Stimulated activated CD8-positive, alpha-beta memory T cell treated with anti-CD3 and anti-CD28 coated beads, Interleukin-12 subunit alpha, Interleukin-12 subunit beta, amount 100 ng/mL, for 1 hour (primary cell): ENCODE data around the gene RBM33.

Experiments
- DNase-seq: peaks from one replicate; pipeline ENCODE4 v3.0.0-alpha.2; 2020; ENCODE audit warnings: low read depth

The RBM33 gene

DNA sequence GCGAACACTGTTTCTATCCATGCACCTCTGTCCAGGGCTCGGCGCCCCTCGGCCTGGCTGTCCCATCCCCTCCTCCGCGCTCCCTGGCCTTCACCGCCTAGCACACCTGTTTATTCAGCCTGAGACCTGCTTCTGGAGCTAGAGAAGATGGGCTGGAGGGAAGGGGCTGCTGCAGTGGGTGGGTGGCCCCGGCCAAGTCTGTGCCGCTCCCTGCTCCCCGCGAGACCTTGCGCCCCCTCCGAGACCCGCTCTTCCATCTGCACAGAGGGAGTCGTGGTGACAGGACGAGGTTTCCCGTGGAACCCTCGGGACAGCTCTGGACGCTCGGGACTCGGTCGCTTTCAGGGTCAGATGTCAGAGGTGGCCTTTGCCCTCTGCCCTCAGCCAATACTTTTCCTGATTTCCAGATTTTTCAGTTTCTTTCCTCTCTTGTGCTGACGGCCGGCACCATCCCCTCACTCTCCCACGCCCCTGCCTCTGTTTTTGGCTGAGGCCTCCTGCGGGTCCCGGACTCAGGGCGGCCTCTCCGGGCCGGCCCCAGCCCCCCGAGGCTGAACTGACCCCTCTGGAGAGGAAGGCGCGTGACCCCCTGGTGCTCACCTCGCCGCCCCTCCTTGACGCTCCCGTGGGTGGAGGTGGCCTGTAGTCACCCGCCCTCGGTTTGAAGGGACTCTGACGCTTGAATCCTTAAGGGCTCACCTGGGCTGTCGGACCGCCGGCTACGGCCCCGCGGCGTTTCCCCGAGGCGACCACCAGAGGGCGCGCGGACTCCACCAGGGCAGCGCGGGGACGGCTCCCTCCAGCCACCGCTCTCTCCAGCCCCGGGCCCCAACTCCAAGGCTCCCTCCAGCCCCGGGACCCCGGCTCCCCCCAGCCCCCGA, 152.2 kb downstream of the RBM33 start:
- peak; percentile 36 for DNase-seq

DNA sequence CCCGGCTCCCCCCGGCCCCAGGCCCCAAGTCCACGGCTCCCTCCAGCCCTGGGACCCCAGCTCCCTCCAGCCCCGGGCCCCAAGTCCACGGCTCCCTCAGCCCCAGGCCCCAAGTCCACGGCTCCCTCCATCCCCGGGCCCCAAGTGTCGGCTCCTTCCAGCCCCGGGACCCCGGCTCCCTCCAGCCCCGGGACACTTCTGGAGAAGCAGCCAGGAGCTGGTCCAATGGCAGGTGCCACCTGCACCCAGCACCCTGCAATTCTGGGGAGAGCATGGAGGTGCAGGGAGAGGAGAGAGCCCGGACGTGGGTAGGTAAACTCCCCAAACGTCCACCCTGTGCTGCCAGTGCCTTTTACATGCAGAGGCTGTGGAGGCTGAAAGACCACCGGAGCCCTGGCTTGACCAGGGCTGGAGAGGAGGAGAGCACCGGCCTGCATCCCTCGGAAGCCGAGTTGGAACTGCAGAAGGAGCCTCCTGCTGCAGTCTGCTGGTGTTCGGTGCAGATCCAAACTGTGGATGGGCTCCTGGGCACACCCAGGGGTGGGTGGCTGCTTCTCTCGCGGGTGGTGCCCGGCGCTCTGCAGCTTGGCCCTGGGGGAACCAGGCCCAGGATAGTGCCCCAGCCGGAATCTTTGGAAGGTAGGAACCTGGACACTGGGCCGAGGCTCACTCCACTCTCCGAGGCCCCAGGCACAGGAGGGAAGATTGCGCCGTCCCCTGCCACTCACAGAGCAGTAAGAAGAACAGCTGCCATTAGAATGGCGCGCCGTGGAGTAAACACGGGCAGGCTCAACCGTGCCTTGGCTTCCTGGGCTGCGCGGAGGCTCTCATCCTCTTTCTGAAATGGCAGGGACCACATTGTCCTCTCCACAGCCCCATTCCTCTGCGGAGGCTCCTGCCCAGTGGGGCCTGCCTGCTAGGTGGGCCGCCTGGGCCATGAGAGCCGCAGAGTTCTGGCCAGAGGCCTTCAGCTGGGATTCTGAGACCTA, 153.1 kb downstream of the RBM33 start:
- DNase-seq = no peak

DNA sequence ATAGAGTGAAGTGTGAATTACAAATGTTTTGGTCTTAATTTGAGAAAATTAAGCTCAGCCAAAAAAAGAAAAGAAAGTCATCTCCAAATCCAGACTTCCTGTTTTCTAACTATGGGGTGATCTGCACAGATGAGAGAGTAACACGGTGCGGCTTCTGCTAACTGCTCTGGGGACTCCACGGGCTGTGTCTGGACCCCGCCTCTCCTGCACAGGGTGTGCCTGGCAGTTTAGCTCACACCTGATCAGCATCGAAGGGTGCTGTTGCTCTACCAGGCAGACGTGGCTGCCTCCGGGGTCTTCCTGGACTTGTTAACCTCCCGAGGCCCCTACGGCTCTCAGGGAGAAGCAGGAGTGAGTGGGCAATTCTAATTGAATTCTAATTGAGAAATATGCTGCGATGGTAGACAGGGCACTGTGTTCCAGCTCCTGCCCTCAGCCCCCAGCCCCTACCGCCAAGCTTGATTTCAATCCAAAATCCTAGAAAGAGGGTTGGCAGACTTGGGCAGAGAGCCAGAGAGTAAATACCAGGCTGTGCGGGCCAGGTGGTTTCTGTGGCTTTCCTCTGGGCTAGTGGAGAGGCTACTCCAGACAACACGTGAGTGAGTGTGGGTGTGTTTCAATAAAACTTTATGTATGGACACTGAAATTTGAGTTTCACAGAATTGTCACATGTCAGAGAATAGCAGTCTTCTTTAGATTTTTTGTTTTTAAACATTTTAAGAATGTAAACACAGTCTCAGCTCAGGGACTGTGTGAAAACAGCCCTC, 154.4 kb downstream of the RBM33 start:
- DNase-seq = no peak

DNA sequence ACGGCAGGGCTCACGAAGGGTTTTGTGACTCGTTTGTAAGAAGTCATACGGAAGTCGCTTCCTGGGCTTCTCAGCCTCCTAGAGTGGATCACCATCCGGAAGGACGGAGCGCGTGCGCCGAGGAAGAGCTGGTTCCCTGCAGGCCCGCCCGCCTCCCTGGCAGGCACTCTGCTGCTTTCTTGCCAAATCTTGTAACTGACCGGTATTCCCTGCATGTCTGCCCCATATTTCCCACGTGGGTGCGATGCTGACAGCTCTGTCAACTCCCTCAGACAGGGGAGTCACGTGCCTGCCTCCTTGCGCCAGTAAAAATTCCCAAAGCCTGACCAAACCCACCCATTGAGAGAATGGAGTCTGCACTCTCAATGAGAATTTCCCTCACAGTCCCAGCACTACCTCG, 155.1 kb downstream of the RBM33 start:
- DNase-seq = no peak

DNA sequence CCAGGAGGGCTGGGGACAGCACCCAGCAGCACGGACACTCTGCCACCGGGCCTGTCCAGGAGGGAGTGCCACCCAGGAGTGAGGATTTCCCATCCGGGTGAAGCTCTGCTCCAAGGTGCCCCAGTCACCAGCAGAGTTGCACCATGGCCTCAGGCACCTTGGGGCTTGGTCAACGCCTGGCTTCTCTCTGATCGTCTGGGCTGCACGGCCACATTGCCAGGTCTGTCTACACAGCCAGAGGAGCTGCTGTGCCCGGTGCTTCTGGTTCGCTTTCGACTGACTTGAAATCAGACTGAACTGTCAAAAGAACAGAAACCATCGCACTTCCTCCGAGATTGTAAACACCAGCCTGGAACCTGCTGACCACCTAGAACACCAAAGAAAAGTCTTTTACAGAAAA, 155.8 kb downstream of the RBM33 start:
- no peak for DNase-seq

DNA sequence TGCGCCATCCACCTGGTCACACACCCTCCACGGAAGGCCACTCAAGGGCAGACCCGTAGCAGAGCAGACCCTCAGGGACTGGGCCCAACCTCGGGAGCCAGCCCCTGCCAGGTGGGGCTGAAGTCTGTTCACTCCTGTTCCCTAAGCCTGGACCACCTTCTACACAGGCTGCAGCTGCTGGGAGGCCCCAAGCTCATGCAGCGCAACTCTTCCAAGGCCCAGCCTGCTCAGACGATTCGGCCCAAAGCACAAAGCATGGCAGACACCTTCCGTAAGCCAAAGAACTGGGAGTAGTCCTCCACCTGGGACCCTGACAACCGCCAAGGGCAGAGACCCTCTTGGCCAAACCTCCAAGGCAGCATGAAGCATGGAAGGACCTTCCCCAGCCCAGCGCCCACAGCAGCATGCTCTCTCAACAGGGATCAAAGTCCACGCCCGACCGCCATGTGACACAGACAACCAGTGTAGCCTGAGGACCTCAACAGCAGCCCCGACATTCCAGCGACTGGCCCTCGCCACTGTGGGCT, 156.3 kb downstream of the RBM33 start:
- no peak for DNase-seq

DNA sequence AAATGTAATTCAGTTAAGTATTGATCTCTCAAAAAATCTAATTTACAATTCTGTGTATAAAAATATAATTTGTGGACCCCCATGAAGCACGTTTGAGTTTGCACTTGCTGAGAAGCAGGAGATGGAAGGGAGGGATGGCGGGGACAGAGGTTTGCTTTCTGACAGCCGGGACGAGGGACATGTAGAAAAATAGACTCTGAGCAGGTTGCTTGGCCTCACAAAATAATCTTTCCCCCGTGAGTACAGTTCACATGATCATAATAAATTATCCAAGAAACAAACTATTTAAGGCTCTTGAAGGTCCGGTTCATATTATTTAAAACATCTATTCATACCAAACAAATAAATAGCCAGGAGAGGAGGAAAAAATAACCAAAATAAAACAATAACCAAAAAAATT, 157.8 kb downstream of the RBM33 start:
- no peak for DNase-seq

DNA sequence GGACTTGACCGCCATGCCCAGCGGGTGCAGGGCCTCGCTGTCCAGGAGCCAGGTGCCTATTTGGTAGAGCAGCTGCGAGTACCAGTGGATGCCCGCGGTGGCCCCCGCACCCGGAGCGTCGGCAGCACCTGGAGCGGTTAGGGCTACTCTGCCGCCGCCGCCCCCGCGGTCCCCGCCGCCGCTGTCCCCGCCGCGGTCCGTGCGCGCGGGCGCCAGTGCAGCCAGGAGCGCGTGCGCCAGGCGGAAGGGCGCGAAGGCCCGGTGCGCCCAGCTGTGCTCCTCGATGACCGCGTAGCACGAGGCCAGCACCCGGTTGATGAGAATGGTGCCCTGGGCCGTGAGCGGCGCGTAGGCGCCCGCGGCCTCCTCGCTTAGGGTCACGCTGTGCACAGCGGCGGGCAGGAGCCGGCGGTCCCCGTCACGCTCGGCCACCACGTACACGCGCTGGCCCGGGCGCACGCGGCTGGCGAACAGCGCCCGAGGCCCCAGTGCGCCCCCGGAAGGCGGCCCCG, 158.5 kb downstream of the RBM33 start:
- no peak for DNase-seq

DNA sequence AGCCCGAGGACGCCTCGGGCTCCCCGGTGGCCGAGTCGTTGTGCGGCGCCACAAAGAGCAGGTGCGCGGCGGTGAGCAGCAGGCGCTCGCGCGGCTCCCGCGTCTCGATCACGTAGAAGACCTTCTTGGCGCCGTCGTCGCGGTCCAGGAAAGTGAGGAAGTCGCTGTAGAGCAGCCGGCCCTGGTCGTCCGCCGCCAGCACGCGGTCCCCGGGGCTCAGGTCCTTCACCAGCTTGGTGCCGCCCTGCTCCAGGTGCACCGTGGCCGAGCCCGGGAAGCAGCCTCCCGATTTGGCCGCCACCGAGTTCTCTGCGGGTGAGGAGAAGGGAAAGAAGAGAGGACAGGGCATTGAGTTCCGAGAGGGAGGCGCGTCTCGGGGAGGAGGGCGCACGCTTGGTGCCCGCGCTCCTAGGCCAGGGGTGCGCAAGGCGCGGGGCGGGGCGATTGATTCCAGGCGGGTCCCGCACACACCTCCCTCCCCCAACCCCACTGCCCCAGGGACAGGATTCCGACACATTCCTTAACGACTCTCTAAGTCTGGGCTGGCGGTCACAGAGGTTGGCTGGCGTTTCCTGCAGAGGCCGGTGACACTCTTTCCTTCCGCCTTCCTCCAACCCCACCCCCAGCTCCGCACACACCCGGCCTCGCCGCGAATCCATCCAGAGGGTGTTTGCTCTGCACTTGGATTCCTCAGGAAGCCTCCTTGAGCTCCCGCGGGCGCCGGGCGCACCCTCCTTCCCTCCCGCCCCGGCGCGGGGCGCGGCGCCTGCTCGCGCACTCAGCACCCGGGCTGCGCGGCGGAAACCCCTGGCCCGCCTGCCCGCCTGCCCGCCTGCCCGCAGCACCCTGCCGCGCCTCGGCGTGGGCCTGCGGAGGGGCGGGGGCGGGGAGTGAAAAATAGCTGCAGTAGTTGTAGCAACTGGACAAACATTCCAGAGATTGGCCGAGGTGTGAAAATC, 159.2 kb downstream of the RBM33 start:
- DNase-seq = no peak

DNA sequence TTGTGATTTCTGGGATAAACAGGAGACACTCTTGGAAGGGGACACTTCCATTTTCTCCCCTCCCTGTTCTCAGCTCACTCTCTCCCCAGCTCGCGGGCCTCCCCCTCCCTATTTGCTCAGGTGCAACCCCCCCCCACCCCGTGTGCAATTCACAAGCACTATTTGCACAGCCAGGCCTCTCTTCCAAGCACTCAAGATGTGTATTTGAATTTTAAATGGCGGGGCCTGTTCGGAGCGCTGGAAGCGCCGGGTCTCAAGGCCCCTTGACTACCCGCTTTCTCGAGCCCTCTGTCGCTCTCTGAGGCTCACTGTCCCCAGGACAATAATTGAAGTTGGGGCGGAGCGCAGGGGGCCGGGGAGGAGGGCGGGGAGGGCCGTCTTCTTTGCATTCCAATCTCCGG, 160.0 kb downstream of the RBM33 start:
- no peak for DNase-seq

DNA sequence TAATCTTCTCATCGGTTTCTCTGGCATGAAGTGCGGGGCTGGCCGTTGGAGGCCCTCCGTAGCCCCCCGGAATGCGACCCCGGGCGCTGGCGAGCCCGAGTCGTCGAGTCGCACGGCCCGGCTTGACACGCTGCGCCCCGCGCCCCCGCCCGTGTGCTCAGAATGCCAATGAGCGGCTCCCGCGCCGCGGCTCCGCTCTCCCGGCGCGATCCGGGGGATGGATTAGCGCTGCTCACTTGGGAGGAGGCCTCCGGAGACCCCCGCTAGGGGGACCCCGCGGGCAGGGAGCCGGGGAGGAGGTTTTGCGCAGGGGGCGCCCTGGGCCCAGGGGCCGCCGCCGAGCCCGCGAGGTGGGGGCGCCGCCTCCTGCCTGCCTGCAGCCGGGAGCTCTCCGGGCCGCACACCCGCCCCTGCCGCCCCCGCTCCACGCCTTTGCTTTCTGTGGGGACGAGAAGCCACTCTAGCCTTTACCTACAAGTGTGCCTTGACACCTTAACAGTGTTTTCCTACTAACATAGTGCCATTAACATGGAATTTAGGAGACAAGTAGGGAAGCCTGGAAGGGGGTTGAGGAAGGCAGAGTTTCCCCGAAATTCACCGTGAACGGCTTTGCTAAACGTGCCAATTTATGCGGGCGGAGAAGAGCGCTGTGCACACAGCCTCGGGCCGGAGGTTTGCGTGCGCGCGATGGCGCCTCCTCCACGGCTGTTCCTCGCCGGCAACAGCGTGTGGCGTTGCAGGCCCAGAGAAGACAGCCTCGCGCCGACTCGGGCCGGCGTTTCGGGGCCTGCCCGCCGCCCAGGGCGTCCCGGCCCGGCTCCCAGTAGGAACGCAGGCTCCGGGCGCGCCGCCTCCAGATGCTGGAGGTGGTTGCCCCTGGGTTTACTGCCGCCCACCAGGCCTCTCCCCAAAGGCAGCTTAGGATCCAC, 160.7 kb downstream of the RBM33 start:
- no peak for DNase-seq

DNA sequence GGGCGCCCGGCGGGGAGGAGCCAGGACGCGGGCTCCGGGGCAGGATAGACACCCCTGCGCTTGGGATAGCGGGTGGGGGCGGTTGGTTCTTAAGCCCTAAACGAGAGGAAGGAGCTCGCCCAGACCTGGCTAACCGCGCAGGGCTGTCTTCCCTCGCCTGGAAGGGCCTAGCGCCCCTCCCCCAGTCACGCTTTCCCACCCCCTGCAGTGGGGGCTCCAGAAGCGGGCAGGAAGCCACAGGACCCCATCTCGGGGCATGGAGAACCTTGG, 161.3 kb downstream of the RBM33 start:
- DNase-seq = no peak

DNA sequence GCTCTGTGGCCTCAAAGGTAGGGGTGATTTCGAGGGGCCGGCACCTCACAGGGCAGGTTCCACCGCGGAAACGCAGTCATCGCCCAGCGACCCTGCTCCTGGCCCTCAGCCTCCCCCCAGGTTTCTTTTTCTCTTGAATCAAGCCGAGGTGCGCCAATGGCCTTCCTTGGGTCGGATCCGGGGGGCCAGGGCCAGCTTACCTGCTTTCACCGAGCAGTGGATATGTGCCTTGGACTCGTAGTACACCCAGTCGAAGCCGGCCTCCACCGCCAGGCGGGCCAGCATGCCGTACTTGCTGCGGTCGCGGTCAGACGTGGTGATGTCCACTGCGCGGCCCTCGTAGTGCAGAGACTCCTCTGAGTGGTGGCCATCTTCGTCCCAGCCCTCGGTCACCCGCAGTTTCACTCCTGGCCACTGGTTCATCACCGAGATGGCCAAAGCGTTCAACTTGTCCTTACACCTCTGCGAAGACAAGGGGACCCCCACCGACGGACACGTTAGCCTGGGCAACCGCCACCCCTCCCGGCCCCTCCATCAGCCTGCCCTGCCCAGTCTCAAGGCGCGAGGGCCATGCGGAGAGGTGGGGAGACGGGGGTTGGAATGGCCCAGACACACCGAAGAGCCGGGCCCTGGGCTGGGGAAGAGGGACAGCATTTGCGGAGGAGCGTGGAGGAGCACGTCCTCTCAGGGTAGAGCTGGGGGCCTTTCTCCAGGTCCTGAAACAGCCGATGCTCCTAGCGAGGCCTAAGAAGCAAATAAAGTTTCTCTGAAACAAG, 161.8 kb downstream of the RBM33 start:
- no peak for DNase-seq

DNA sequence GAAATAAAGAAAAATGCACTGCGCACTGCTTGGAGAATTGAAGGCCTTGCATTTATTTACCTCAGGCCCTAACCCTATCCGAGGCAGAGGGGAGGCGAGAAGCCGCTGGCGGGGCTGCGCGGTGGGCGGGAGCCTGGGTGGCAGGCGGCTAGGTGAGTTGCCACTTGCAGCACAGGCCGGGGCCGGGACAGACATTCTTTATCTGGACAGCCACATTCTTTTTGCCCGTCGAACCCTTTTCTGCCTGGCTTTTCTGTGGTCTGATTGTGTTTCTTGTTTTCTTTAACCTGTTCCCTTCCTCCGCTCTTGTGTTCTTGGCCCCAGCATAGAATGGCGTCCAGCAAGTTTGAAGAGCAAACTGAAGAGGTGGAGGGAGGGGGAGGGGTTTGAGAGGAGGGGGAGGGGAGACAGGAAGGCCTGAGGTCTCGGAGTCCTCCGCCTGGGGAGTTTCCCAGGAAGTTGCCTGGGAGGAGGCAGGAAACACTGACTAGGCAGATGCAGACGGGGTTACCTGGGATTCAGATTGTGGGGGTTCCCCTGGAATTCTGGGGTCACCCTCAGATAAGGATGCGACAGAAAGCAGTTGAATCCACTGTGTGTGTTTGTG, 162.7 kb downstream of the RBM33 start:
- DNase-seq = no peak

DNA sequence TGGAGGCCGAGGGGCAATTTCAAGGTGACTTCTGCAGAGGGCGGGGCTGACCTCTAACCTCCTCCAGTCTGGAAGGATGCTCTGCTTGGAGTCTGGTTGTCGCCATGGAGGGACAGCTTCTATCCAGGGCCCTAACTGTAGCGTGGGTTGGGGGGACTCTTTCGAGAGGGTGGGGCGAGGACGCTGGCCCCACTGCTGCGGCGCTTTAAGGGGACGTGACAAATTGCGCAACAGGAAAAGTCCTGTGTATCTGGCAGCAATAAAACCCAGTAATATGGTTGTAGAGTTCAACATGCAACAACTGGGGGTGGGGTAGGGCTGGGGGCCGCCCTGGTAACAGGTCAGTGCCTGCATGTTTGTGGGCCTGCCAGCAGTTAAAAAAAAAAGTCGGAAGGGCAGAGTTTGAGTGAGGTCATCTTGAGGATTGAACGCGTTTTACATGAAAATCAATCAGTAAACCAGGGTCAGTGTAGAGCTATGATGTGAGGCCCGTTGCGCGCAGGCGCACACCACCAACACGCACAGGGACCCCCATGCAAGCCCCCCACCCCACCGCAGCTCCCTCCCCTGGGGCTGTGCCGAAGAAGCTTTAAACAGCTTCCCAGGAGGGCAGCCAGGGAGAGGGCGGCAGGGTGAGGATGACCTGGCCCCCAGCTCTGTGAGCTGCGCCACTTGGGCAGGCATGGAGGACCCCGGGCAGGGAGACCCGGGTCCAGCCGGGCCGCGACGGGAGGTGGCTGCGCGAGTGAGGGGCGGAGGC, 163.5 kb downstream of the RBM33 start:
- DNase-seq = no peak

DNA sequence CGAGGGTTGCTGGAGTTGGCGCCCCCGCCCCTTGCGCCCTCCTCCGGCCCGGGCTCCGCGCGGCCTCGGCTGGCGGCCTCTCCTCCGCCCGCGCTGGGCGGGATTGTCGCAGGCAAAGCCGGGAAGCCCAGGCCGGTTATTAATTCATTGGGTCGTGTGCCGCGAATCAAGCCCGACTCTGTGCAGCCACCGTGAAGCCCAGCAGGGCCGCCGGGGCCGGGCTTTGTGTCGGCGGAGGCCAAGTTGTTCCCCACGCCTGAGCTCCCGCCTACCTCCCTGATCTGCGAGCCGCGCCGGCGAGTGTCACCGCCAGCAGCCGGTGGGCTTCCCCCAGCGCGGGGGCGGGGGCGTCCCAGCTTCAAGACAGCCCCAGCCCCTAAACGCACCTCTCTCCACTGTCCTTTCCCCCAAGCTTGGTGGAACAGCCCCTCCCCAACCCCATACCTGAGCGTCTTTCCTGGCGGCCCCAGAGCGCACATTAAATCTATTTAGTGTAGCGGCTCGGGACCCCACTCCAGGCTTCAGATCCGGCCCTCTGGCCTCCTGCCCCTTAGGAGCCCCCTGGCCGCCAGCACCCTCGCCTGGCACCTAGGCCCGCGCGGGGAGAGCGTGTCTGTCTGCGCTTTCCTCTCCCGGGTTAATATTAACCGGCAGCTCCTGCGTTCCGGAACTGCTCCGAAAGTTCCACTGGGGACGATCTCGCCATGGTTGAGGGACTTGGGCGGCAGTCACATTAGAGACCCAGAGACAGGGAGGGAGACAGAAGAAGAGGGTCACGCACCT, 164.3 kb downstream of the RBM33 start:
- no peak for DNase-seq
